Colonic mucosa (tissue), 4 donors: ENCODE results near the gene SEC24C. TPM values are rescaled to one million over a fixed set of nuclear protein-coding genes. Genes with fewer than 3 reads are reported as not detected.

ENCODE experiments used
- DNase-seq: peaks from one replicate; pipeline ENCODE4 v3.0.0-alpha.2; 2020
- H3K27ac ChIP-seq: fragments of 200-600 bp; one replicate; pipeline ENCODE4 v1.8.0; 2021
- H3K27me3 ChIP-seq: fragments of 200-600 bp; one replicate; pipeline ENCODE4 v1.8.0; 2021
- H3K36me3 ChIP-seq: fragments of 200-600 bp; one replicate; pipeline ENCODE4 v1.8.0; 2021
- H3K4me1 ChIP-seq: fragments of 200-600 bp; one replicate; pipeline ENCODE4 v1.8.0; 2021; ENCODE audit warnings: mild to moderate bottlenecking
- H3K4me3 ChIP-seq: fragments of 200-600 bp; one replicate; pipeline ENCODE4 v1.8.0; 2021
- H3K9ac ChIP-seq, 2 donors: one replicate each; pipeline ENCODE4 v1.7.0; 2013; ENCODE audit warnings: control low read depth in 2 of 2, low read depth in 2 of 2, low read length in 2 of 2
- H3K9me3 ChIP-seq: fragments of 200-600 bp; one replicate; pipeline ENCODE4 v1.8.0; 2021
- intact Hi-C: fragments of 100-400 bp; cut with DNase I; formaldehyde crosslinking; loops from one replicate; pipeline ENCODE4 v1.14.1; 2022
- total RNA-seq, 2 donors: library from RNA; stranded (reverse); fragmentation: NEBNext Ultra II Directional in 1 of 2; extraction: Animal tissue kit (Norgen Biotek cat#: 25700) in 1 of 2; gene quantifications; one replicate each; pipeline ENCODE4 v1.2.1, GENCODE V29; 2021
- TF ChIP-seq, protein P1 (sequence below): fragments of 200-600 bp; IDR thresholded peaks from one replicate; pipeline ENCODE4 v1.8.0; 2022; ENCODE audit warnings: antibody characterized with exemption, mild to moderate bottlenecking
- donor health status: healthy.
- donor health status: DM: no; HTN: no; CAD: no.
- donor health status: DM: no; HTN: no; CAD: no.

Gene SEC24C
- total RNA-seq, 2 donors from 2014 or later = 66.0 to 94.8 TPM

DNA sequence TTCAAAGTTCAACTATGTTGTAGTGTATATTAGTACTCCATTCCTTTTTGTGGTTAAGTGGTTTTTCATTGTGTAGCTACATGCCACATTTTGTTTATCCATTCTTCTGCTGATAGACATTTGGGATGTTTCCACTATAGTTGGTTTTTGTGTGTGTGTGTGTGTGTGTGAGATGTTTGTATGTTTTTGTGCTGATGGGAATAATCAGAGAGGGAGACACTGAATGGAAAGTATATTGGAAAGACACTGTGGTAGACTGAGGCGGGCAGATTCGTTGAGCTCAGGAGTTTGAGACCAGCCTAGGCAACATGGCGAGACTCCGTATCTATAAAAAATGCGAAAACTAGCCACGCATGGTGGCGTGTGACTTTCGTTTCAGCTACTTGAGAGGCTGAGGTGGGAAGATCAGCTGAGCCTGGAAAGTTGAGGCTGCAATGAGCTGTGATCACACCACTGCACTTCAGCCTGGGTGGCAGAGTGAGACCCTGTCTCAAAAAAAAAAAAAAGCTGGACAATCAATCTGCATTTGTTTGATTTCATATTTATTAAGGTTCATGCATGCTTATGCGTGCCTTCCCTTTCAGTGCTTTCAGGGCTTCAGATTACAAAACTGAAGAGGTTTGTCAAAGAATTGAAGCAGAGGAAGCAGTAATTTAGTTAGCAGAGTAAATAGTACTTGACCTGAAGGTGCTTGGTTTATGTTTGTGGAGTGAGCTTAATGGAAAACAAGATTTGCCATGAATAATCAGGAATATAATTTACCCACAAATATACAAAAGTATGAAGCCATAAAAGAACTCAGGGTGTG is 14.7 kb downstream of the SEC24C start:
- no peaks in the 10 kb centered on the region for H3K27me3 ChIP-seq
- DNase-seq = no peak
- no peak overlapping the region for H3K27ac ChIP-seq
- H3K4me3 ChIP-seq = no peak overlapping the region
- intact Hi-C loops = no loop called here
- no peaks in the 10 kb centered on the region for H3K4me1 ChIP-seq
- no peak overlapping the region for H3K9ac ChIP-seq
- no peaks in the 10 kb centered on the region for H3K9me3 ChIP-seq
- H3K36me3 ChIP-seq = peaks cover 35% of the 10 kb centered on the region
- TF ChIP-seq, protein P1, sequence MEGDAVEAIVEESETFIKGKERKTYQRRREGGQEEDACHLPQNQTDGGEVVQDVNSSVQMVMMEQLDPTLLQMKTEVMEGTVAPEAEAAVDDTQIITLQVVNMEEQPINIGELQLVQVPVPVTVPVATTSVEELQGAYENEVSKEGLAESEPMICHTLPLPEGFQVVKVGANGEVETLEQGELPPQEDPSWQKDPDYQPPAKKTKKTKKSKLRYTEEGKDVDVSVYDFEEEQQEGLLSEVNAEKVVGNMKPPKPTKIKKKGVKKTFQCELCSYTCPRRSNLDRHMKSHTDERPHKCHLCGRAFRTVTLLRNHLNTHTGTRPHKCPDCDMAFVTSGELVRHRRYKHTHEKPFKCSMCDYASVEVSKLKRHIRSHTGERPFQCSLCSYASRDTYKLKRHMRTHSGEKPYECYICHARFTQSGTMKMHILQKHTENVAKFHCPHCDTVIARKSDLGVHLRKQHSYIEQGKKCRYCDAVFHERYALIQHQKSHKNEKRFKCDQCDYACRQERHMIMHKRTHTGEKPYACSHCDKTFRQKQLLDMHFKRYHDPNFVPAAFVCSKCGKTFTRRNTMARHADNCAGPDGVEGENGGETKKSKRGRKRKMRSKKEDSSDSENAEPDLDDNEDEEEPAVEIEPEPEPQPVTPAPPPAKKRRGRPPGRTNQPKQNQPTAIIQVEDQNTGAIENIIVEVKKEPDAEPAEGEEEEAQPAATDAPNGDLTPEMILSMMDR = no peak

DNA sequence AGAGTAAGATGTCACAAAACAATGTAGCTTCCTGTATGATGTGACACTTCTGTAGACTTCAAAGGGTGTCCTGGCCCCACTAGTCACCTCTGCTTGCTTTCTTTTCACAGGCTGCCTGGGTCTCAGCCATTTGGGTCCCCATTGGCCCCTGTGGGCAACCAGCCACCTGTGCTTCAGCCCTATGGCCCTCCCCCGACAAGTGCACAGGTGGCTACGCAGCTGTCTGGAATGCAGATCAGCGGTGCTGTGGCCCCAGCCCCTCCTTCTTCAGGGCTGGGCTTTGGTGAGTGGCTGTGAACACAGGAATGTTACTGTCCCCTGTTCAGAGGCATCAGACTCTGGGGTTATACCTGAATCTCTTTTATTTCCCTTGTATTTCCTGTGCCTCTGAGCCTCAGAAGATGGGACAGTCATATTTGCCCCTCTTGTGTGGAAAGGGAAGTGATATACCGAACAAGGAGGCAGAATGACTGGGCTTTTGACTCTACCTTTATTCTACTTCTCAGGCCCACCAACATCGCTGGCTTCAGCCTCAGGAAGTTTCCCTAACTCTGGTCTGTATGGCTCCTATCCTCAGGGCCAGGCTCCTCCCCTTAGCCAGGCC is 15.4 kb downstream of the SEC24C start:
- intact Hi-C loops = no loop called here
- no peak overlapping the region for H3K4me3 ChIP-seq
- no peaks in the 10 kb centered on the region for H3K4me1 ChIP-seq
- no peaks in the 10 kb centered on the region for H3K9me3 ChIP-seq
- H3K27me3 ChIP-seq = no peaks in the 10 kb centered on the region
- H3K9ac ChIP-seq = no peak overlapping the region
- no peak for DNase-seq
- no peak overlapping the region for H3K27ac ChIP-seq
- H3K36me3 ChIP-seq = peaks cover 41% of the 10 kb centered on the region
- TF ChIP-seq, protein P1 = no peak

DNA sequence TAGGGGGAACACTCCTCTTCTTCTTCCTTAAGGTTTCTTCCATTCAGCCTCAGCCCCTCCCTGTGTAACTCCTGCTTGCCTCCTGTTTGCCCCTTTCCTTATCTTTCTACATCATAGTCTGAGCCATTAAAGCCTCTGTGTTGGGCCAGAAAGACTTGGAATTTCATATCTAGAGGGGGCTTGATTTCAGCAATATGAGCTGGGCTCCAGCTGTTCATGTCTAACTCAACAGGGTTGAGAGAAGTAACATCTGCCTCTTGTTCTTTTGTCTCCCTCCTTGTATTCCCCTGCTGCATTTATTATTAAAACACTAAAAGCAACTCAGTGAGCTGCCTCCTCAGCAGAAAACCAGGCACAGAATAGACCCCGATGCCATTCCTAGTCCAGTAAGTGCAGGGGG is 17.6 kb downstream of the SEC24C start:
- no peak overlapping the region for H3K4me3 ChIP-seq
- no peaks in the 10 kb centered on the region for H3K9me3 ChIP-seq
- H3K9ac ChIP-seq = no peak overlapping the region
- no peaks in the 10 kb centered on the region for H3K4me1 ChIP-seq
- no peaks in the 10 kb centered on the region for H3K27me3 ChIP-seq
- DNase-seq = no peak
- intact Hi-C loops = no loop called here
- no peak overlapping the region for H3K27ac ChIP-seq
- H3K36me3 ChIP-seq = peaks cover 58% of the 10 kb centered on the region
- TF ChIP-seq, protein P1 = no peak

DNA sequence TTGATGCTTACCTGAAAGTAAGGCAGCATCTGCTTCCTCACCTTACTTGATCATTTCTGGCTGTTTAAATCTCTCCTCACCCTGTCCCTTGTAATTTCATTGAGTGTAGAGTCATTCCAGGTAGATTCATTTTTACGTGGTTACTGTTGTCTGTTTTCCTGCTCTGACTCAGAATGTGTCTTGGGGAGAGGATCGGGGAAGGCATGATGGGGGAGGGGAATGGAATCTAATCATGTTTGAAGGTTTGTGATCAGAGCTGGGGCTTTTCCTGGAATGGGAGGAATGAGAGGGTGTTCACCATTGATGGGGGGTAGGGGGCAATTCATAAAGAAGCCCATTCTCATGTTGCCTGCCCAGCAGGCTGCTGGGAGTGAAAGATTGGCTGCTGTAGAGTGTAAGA is 18.7 kb downstream of the SEC24C start:
- no peak overlapping the region for H3K4me3 ChIP-seq
- no peak overlapping the region for H3K27ac ChIP-seq
- no peaks in the 10 kb centered on the region for H3K4me1 ChIP-seq
- intact Hi-C loops = no loop called here
- TF ChIP-seq, protein P1 = no peak
- no peak overlapping the region for H3K9ac ChIP-seq
- H3K27me3 ChIP-seq = no peaks in the 10 kb centered on the region
- H3K9me3 ChIP-seq = no peaks in the 10 kb centered on the region
- no peak for DNase-seq
- peaks cover 58% of the 10 kb centered on the region for H3K36me3 ChIP-seq

DNA sequence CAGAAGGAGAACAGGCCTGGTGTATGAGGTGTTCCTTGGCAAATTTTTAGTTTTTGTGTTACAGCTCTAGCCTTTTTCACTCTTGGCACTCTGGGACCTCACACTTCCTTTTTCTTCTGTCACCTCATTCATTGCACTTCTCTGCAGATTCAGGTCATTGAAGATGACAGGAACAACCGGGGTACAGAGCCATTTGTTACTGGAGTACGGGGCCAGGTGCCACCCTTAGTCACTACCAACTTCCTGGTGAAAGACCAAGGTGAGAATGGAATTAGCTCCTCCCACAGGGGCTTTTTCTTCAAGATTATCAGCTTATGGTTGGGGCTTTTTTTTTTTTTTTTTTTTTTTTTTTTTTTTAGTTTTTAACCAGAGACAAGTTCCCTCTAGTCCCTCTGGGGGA is 19.2 kb downstream of the SEC24C start:
- intact Hi-C loops = no loop called here
- Histone ChIP-seq H3K9me3 (no peaks in the 10 kb centered on the region), H3K9ac (no peak overlapping the region), H3K4me3 (no peak overlapping the region), H3K27me3 (no peaks in the 10 kb centered on the region), H3K36me3 (peaks cover 58% of the 10 kb centered on the region), H3K27ac (no peak overlapping the region), H3K4me1 (no peaks in the 10 kb centered on the region)
- TF ChIP-seq, protein P1 = no peak
- no peak for DNase-seq
